IPS-18c (cell line): ENCODE data around the gene TLE3.
A peak's percentile ranks its signal among the peaks of the same experiment; 100 is the strongest.

ENCODE experiments used
- H3K4me3 ChIP-seq: 2 replicates; pipeline ENCODE4 v1.7.0; 2013; ENCODE audit warnings: low read depth, mild to moderate bottlenecking, low read length, moderate library complexity; ENCODE audit not compliant: insufficient read depth
- H3K9me3 ChIP-seq: one replicate; pipeline ENCODE4 v1.6.1; 2013; ENCODE audit warnings: mild to moderate bottlenecking, low read length, moderate library complexity; ENCODE audit not compliant: control insufficient read depth, insufficient read depth

The TLE3 gene

DNA sequence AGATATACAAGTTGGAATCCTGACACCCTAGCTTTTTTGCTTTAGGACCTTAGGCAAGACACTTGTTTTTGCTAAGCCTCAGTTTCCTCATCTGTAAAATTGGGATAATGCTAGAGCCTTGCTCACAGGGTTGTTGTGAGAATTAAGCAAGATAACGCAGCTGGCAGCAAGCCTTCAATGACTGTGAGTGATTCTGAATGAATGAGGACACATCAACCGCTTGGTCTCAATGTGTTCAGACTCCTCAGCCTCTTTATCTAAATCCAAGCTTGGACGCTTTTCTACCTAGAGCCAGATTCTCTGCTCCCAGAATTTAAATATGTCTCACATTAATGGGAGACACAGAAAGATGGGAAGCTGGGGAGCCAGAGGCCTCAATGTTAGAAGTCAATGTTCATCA lies 11.8 kb upstream of the TLE3 start:
- no peaks in the 10 kb centered on the region for H3K9me3 ChIP-seq

DNA sequence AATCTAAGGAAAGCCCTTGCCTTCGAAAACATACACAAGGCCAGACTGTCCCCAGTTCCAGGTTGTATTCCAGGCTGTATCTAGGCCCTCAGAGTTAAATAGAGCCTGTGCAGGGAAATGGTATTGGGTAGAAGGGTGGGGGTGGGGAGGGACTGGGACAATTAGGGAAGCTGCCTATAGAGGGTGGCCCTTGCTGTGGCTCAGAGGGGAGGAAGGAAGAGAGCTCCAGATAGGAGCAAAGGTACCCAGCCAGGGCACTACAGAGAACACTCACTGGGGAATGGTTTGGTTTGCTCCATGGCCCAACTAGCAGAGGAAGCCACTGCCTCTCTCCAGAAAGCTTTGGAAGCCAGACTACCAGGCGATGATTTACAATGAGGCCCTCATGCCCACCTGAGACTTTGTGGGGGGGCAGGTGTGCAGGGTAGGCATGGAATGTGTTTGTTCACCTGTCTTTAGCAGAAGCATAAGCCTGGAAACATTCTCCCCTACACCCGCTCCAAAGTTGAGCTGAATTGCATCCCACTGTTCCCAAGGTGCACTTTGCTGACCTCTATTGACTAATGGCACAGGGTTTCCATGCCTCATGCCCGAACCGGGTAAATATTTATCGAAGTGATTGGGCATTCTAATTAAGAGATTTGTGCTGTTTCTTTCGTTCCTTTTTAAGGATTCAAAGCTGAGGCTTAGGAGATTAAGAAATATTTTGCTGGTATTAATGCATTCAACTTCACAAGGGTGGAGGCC lies 6.3 kb upstream of the TLE3 start:
- H3K9me3 ChIP-seq, result no peaks in the 10 kb centered on the region
- H3K4me3 ChIP-seq, result no peak overlapping the region

More for the DNA sequence above, 11.8 kb upstream of the TLE3 start:
- H3K4me3 ChIP-seq, result no peak overlapping the region

DNA sequence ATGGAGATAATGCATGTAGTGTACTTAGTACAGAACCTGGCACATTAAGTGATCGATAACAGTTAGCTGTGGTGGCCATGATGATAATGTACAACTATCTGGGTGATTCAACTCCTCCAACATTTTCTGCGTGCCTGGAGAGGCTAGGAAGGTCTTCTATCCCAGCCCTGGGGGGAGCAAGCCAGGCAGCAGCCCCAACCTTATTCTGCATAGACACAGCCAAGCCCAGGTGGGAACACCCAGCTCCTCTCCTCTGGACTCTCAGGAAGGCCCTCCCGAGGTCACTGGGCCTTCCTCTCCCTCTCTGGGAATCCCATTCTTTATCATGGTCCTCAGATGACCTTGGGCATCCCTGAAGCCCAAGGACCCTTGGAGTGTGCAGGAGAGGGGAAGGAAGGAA lies 5.1 kb upstream of the TLE3 start:
- no peak overlapping the region for H3K4me3 ChIP-seq
- H3K9me3 ChIP-seq, result no peaks in the 10 kb centered on the region

DNA sequence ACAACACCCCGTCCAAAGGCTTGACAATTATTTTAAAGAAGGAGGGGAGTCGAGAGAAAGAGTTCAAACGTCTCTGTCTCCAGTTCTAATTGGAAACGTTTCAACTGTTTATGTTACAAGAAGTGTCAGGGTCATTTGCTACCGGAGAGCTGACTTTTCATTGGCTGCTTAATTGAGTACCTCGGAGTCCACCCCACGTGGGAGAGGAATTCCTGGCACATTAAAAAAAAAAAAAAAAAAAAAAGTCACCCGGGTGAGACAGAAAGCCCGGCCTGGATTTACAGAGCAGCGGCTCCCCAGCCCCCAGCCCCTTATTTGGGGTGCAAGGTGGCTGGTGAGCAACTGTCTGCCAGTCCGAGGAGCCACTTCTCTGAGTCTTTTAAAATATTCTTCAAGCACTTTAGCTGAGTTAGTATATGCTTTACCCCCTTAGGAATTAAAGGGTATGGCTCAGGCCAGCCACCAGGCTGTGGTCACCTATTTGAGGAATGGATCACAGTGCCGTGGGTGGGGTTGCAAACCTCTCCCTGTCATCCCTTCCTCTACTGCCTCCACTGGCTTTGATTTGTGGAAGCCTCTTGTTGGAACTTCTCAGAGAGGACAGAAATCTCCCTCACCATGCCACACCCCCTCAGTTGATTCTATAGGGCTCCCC lies 3.9 kb upstream of the TLE3 start:
- no peaks in the 10 kb centered on the region for H3K9me3 ChIP-seq
- peak overlapping the region; percentile 51 for H3K4me3 ChIP-seq

DNA sequence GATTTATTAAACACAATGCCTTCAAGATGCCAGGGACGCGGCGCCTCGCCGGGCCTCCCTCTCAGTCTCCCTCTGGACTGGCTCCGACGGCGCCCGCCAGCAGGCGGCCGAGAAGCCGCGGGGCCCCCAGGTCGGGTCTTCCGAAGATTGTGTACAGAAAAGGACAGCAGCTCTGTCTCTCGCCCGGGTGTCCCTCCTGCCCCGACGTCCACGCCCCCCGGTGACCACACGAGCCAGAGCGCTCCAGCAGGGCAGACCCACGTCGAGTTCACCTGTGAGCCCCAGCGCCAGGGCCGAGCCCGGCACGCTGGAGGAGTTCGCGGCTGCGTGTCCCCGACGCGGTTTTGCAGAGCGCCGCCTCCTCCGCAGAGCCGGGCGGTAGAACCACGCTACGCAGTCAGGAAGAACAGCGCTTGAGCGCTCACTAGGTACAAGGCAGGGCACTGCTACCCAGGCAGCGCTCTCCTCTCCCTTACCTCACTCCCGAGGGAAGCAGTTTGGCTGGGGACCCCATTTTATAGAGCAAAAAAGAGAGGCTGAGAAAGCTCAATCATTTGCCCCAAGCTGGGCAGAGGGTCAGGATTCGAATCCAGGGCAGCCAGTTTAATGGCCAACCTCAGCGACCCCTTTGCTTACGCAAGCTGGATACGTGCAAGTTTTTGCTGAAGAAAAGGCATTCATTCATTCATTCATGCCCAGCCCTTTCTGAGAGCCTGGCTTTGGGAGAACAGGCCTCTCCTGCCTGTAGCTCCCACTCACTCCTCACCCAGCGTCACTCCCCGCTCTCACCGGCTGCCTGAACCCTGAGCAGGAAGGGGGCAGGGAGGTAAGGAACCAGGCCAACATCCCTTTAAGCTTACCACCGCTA lies 3.0 kb upstream of the TLE3 start:
- Histone ChIP-seq H3K4me3 (peak overlapping the region; percentile 51), H3K9me3 (no peaks in the 10 kb centered on the region)

DNA sequence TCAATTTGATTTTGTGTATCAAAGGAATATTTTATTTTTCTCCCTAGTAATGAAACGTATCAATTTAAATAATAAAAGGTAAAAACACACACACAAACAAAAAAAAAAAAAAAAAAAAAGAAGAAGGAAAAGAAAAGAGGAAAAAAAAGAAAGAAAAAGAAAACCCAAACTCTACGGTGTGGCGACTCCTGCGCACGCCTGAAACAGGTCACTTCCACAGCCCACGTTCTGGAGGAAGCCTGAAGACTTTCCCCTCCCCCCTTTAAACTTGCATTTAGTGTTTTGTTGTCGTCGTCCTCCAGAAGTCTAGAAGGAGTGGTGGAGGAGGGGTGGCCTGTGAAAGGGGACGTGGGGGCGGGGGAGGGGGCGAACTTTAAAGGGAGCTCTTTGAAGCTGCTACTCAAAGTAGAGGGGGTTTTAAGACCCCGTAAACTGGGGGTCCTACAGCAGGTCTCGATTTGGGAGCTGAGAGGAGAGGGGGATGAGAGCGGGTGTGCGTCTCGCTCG lies 2.3 kb upstream of the TLE3 start:
- Histone ChIP-seq H3K9me3 (no peaks in the 10 kb centered on the region), H3K4me3 (peak overlapping the region; percentile 51)

DNA sequence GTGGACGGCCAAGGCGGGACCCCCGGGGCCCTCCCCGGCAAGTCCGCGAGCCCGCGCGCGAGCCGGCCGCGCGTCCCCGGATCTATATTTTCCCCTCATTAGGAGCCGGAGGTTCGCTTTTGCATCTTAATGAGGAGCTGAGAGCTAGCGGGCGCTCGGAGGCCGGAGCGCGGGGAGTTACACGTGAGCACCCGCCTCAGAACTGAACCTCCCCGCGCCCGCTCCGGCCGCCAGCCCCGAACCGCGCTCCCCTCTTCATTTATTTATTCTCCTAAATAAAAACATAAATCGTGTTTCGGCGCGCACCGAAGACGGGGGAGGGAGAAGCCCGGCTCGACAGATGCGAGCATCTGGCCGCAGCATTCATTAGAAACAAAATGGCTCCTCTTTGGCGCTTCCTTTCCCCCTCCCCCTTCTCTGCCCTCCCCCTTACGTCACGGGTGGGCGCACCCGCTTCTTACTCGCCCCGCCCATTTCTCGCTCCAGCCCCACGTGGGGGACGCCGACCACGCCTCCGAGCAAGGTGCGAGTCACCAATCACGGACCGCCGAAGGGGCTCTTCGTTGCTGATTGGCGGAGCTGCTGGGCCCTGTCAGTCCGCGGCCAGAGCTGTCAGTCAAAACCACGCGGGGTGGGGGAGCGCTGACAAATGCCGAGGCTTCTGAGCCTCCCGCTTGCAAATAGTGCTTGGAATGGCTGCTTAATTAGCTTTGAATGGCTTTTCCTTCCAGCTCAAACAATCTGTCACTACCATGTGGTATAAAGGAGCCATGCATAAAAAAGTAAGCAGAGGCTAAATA lies 1.6 kb upstream of the TLE3 start:
- no peaks in the 10 kb centered on the region for H3K9me3 ChIP-seq
- peak overlapping the region; percentile 68; the same call in 1 of the 2 replicates for H3K4me3 ChIP-seq

DNA sequence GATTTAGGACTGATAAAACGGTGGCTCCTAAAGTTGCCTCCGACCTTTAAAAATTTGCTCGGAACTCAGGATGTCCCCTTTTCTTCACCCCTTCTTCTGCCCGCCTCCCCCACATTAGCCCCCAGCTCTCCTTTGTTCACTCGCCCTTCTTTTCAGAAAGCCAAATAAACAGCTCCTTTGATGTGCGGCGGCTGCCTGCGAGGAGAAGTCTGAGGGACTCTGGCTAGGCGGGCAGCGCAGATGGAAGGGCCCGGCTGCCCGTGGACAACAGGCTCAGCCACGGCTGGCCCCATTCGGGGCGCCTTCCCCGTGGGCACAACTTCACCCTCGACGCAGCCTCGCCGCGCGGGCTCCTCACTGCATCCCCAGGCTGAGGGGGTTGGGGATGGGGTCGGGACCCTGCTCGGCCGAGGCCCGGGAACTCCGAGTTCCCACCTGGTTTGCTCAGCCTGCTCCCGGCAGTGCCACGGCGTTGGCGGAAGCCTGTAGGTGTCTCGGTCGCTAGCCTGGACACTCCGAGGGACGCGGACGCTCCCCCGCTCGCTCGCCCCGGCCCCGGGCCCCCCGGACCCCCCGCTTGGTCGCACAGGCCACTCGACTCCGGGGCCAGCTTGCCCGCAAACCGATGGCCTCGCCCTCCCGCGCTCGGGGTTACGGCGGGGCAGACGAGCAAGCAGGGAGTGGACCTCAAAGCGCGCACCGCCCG lies 897 bp upstream of the TLE3 start:
- no peaks in the 10 kb centered on the region for H3K9me3 ChIP-seq
- H3K4me3 ChIP-seq, result peak overlapping the region; percentile 68

DNA sequence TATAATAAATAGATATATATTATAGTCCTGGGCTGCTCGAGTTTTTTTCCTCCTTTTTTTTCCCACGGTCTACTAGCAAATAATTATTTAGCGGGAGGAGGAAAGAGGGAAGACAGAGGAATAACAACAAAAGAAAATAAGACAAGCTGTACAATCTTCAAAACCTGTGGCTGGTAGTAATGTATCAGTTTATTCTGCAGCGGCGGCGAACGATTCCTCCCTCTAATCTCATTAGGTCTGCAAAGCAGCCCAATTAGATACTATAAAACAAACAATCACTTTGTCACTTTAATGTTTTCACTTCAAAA lies 390 bp upstream of the TLE3 start:
- Histone ChIP-seq H3K9me3 (no peaks in the 10 kb centered on the region), H3K4me3 (peak overlapping the region; percentile 68)

DNA sequence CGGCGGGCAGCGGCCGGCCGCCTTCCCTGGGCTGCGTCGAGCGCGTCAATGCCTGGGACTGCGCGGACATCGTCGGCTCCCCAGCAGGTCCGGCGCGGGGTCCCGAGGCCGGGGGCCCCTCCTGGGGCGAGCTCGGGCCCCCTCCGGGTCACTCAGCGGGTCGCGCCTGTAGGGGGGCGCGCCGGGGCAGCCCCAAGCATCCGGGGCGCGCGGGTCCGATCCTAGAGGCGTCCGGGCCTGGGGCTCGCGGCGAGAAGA lies 725 bp downstream of the TLE3 start:
- Histone ChIP-seq H3K4me3 (peak overlapping the region; percentile 89), H3K9me3 (no peaks in the 10 kb centered on the region)

DNA sequence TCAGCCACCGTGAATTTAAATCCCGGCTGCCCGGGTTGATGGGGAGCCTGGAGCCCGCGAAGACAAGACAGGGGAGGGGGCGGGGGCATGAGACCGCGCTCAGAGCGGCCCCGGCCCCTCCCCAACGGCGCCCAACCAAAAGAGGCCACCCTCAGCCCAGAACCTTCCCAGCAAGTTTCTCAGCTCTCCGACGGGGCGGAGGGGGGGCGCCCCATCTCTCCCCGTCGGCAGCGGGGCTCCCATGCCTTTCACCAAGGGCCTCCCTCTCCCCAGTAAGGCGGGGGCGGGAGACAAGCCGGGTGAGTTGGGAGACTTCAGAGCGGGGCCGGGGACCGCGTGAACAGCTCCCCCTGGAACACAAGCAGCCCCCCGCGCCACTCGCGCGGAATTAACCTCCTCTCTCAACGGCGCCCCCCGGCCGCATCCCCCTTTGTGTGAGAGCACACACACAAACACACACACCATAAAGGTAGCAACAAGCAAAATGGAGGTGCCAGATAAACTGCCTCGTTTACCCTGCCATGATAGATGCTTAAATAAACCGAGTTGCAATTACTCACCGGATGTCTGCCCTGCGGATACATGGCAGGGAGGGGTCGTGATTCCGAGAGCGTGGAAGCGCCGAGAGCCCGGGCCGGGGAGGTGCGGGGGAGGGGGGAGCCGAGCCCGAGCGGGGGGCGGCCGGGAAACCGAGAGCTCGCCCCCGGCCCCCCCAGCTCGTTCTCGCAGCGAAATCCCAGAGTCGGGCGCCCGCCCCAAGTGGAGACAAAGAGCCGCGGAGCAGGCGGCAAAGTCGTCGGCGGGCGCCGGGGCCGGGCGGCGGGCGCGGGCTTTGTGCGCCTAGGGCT lies 1.3 kb downstream of the TLE3 start:
- peak overlapping the region; percentile 89 for H3K4me3 ChIP-seq
- no peaks in the 10 kb centered on the region for H3K9me3 ChIP-seq

DNA sequence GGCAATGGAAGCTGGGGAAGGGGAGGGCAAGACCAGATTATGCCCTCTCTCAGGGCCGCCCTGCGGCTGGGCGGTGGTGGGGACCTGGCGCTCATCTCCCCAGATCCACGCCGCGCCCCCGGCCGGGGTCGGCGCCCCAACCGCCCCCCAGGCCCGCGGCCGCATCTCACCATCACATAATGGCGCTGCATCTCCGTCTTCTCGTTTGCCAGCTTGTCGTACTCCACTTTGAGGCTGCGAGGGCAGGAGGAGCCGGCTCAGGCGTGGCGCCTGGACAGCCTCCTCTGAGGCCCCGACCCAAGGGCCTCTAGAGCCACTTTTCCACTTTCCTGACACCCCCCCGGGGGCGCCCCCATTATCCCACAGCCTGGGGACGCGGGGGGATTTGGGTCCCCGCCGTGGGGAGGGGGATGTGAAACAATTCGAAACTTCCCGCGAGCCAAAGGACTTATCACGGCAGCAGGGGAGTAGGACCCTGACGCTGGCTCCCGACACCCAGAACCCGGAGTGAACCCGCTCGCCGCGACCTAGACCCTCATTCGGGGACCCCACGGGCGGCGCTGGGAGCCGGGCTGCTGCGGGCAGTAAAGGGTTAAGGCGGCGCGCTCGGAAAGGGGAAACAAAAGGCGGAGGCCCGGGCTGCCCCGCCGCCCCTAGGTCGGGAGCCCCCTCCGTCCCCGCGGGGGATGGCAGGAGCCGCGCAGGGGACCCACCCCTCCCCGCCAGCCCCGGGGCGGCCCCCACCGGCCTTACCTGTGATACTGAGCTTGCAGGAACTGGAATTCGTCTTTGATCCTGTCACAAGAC lies 2.1 kb downstream of the TLE3 start:
- H3K4me3 ChIP-seq, result peak overlapping the region; percentile 89

DNA sequence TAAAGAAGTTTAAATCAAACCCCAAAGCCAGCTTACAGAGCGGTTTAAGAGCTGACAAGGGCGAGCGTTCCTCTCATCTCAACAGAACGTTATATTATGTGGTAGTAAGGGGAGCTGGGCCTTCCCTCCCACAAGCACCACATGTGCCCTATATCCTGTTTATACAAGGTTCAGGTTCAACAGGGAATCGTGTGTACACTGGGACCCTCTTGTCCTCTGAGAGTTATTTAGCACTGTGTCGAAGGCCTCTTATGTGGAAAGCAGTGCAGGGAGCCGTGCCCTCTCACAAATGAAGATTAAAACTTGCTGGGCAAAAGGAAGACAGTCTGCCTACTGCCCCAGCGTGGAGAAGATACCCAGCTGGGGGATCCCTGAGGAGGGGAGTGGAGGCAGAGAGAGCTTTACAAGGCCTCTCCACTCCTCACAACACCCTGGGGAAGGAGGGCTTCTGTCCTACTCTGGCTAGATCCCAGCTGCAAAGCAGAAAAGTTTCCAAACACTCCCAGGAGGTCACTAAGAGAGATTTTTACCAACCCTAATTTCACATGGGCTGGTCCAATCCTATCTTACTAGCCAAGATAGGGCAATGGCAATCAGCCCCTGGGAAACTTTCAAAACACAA lies 2.9 kb downstream of the TLE3 start:
- Histone ChIP-seq H3K4me3 (peak overlapping the region; percentile 89), H3K9me3 (no peaks in the 10 kb centered on the region)

More for the DNA sequence above, 2.1 kb downstream of the TLE3 start:
- H3K9me3 ChIP-seq, result no peaks in the 10 kb centered on the region

DNA sequence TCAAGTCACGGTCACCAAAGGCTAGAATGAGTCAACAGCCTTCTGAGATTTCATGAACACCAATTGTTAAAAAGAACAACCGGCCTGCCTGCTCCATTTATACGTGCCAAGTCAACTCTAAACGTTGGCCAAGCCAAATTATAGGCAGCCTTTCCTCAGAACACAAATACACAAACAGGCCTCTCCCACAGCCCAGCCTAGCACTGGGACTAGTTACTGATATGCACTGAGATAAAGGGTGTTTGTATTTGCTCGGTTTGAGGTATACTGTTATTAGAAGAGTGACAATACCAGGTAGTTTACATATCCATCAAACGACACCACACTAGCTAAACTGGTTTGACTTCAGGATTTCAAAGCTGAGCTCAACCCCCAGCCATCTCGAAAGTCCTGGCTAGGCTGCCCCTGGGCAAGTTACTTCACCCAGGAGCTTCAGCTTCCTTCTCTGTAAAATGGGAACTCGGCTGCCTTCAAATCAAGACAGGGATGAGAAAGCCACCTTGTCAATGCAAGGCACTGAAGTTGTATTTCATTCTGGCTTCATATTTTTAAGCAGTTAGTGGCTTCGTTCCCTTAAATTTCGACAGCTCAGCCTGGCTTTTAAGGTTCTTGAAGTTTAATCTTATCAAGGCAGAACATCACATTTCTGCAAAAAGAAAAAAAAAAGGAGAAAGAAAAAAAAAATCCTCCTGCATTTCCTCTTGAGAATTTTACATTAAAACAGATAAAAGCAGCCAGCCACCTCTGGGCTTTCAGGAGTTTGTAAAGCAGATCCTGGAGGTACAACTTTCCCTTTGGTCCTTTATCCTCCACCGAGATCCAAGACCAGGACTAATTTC lies 4.0 kb downstream of the TLE3 start:
- peak overlapping the region; percentile 41 for H3K4me3 ChIP-seq
- no peaks in the 10 kb centered on the region for H3K9me3 ChIP-seq
